HEK293T (cell line): ENCODE results near the gene DNASE1L1.
"Not testable (repeated sequence)": the region's sequence is repeated elsewhere in the genome, so short reads cannot be mapped to it uniquely, and the experiment has no call there.

Experiments used
- CTCF ChIA-PET: fragments of 350-600 bp; formaldehyde crosslinking; extraction: SDS; loops from one replicate; lab custom pipeline; 2021; ENCODE audit warnings: antibody characterized with exemption, inconsistent platforms; lab: Yijun Ruan, JAX
- POLR2A ChIA-PET: fragments of 350-600 bp; formaldehyde crosslinking; extraction: SDS; loops from one replicate; lab custom pipeline; 2020; ENCODE audit warnings: antibody characterized with exemption, inconsistent platforms; lab: Yijun Ruan, JAX
- DNase-seq: peaks from one replicate; pipeline ENCODE4 v3.0.0; 2012; ENCODE audit warnings: mixed read lengths; ENCODE audit errors: extremely low spot score
- ARNT ChIP-seq: fragments of 450-650 bp; IDR thresholded peaks from 2 replicates; pipeline ENCODE4 v1.6.1; 2017; ENCODE audit warnings: mild to moderate bottlenecking
- BHLHE40 ChIP-seq: fragments of 450-650 bp; IDR thresholded peaks from 2 replicates; pipeline ENCODE4 v1.6.1; 2016; ENCODE audit warnings: mild to moderate bottlenecking, moderate library complexity, borderline replicate concordance
- CTBP1 ChIP-seq: fragments of 450-650 bp; IDR thresholded peaks from 2 replicates; pipeline ENCODE4 v1.6.1; 2016; ENCODE audit warnings: borderline replicate concordance
- ELF4 ChIP-seq: fragments of 450-650 bp; IDR thresholded peaks from 2 replicates; pipeline ENCODE4 v1.6.1; 2017; ENCODE audit warnings: antibody characterized with exemption
- FOXA1 ChIP-seq: fragments of 450-650 bp; IDR thresholded peaks from 2 replicates; pipeline ENCODE4 v1.6.1; 2016; ENCODE audit warnings: mild to moderate bottlenecking
- FOXK2 ChIP-seq: fragments of 450-650 bp; IDR thresholded peaks from 2 replicates; pipeline ENCODE4 v1.6.1; 2016; ENCODE audit warnings: mild to moderate bottlenecking
- FOXM1 ChIP-seq: fragments of 450-650 bp; IDR thresholded peaks from 2 replicates; pipeline ENCODE4 v1.6.1; 2017; ENCODE audit warnings: mild to moderate bottlenecking, borderline replicate concordance
- HDGF ChIP-seq: fragments of 450-650 bp; IDR thresholded peaks from 2 replicates; pipeline ENCODE4 v1.6.1; 2017; ENCODE audit warnings: antibody characterized with exemption, borderline replicate concordance
- L3MBTL2 ChIP-seq: fragments of 450-650 bp; conservative IDR thresholded peaks from 2 replicates; pipeline ENCODE4 v1.6.1; 2016; ENCODE audit warnings: mild to moderate bottlenecking
- LEF1 ChIP-seq: fragments of 450-650 bp; IDR thresholded peaks from 2 replicates; pipeline ENCODE4 v1.6.1; 2017; ENCODE audit warnings: mild to moderate bottlenecking, borderline replicate concordance
- NFRKB ChIP-seq: fragments of 450-650 bp; IDR thresholded peaks from 2 replicates; pipeline ENCODE4 v1.6.1; 2016; ENCODE audit warnings: mild to moderate bottlenecking, moderate library complexity
- PKNOX1 ChIP-seq: fragments of 450-650 bp; IDR thresholded peaks from 2 replicates; pipeline ENCODE4 v1.6.1; 2016
- SP1 ChIP-seq: fragments of 450-650 bp; IDR thresholded peaks from 2 replicates; pipeline ENCODE4 v1.6.1; 2017
- SUZ12 ChIP-seq: fragments of 450-650 bp; IDR thresholded peaks from 2 replicates; pipeline ENCODE4 v1.6.1; 2016; ENCODE audit warnings: mild to moderate bottlenecking
- TARDBP ChIP-seq: fragments of 450-650 bp; IDR thresholded peaks from 2 replicates; pipeline ENCODE4 v1.6.1; 2016
- ZNF384 ChIP-seq: fragments of 450-650 bp; IDR thresholded peaks from 2 replicates; pipeline ENCODE4 v1.6.1; 2016

Gene DNASE1L1

DNA sequence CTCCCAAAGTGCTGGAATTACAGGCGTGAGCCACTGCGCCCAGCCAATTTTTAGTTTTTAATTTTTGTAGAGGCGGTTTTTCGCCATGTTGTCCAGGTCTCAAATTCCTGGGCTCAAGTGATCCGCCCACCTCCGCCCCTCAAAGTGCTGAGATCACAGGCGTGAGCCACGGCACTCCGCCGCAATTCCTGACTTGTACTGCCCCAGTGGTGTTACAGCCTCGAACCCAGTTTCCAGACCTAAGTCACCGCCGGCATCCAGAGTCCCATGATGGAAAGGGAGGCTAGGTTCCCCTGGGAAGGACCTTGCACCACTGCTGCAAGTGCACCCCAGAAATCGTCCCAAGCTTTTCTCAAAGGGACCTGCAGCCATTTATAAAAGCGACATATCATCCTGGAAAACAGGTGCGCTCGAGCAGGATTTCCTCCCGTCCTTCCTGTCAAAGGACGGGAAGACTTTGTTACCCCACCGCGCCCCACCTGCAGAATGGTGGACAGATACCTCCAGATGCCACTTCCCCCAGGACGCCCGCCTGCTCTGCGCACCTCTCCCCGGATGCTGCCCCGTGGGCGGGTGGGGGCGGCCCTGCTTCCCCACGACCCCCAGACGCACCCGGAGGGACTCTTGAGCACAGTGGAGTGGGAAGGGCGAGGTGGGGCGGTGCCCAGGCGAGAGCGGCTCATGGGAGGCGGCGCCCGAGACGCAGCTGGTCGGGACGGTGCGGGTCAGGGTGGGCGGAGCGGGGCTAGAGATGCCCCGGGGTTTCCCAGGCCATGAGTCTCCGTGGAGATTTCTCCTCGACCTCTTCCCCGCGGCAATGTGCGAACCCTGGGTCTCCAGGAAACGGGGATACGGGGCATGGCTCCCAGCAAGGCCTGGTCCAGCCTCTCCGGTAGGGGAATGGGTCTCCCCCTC, 11.8 kb downstream of the DNASE1L1 start:
- no peak for TF ChIP-seq NFRKB
- no peak for TF ChIP-seq ARNT
- TF ChIP-seq SP1 = no peak
- TF ChIP-seq LEF1 = no peak
- no peak for TF ChIP-seq L3MBTL2
- ChIA-PET CTCF (interaction anchor here (0.6 to 2.3 kb wide), 2 partner anchors 24 to 130 kb away, joined by 3 to 8 read pairs; no protein-coding TSS in a partner anchor), POLR2A (interaction anchor here (0.6 to 4.8 kb wide), 27 partner anchors 12 to 367 kb away, joined by 3 to 40 read pairs (median 4); partner anchors contain the start of genes ATP6AP1, DNASE1L1, EMD and FLNA)
- DNase-seq = peak; percentile 65

- POLR2A ChIA-PET, DNase-seq, CTCF ChIA-PET: not testable (repeated sequence)
Observed at GRCh38 chrX:154396363-154396762, 12.7 kb downstream of the DNASE1L1 start.

- DNase-seq, CTCF ChIA-PET, POLR2A ChIA-PET: not testable (repeated sequence)
Observed at GRCh38 chrX:154389812-154390747, 19.0 kb downstream of the DNASE1L1 start.

- CTCF ChIA-PET, POLR2A ChIA-PET, DNase-seq: not testable (repeated sequence)
Observed at GRCh38 chrX:154388649-154389048, 20.4 kb downstream of the DNASE1L1 start.

GRCh38 chrX:154388094-154388493, 21.0 kb downstream of the DNASE1L1 start:
- POLR2A ChIA-PET, DNase-seq, CTCF ChIA-PET: not testable (repeated sequence)

DNA sequence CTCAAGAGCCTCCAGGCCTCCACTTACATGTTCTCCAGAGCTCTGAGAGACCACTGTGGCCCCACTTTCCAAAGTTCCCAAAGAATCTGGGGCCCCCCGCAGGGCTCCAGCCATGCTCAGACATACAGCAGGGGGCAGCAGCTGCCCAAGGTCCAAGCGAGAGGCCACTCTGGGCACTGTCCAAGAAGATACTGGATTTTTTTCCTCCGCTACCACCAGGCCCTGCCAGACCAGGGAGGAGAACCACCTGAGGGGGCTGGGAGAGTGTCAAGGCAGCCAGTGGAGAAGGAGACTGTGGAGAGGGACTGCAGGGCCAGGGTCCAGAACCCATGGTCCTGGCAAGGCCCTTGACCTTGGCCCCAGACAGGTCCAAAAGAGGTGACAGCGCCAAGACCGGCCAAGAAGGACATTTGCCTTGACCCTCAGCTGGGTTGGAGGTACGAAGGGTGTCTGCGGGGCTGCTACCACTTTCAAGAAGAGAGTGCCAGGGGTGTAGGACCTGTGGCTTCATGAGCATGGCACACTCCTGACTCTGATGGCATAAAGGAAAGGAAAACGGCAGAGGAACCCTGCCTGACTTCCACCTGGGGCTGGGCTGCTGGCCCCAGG, 24.7 kb downstream of the DNASE1L1 start:
- POLR2A ChIA-PET = interaction anchor here (0.7 to 1.3 kb wide), 3 partner anchors 11 to 59 kb away, joined by 3 to 10 read pairs (median 3); partner anchors contain the start of gene FLNA
- no peak for DNase-seq
- TF ChIP-seq L3MBTL2 (no peak), LEF1 (no peak)
- CTCF ChIA-PET = interaction anchor here (0.8 to 1.8 kb wide), 2 partner anchors 11 to 14 kb away, joined by 3 to 20 read pairs; partner anchors contain the start of gene FLNA

DNA sequence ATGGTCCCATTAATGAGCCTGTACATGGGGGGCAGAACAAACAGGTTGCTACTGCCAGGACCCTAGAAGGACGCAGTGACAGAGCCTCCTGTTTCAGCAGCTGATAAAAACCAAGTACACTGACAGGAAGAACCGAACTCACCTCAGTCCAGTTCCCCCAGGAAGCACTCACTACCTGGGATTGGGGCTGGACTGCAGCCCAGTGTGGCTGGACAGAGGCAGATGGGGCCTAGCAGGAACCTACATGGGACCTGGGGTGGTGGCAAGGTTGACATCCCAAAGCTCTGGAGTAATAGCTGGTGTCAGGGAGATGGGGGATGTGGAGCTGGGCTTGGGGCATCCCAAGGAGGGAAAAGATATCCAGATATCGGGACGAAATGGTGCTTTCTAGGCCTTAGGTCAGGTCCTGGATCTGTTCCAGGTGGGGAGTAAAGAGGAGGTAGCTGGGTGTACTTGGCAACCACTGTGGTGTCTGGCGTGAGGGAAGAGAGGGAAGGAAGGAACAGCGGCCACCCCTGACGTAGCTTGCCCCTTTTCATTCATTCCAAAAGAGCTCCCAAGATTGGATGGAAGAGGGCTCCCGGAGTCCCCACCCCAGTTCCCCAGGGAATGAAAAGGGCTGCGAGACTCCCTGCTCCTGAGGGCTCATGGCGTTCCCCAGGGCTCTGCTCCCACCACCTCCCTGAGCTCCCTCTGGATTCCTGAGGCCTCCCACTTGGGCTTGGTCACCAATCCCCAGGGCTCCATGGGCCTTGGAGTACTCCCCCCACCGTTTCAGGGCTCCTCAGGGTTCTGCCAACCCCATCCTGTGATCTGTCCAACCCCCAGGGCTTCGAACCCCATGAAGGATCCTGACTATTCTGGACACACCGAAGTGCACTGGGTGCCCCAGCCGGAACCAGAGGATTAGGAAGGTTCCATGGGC, 25.4 kb downstream of the DNASE1L1 start:
- no peak for DNase-seq
- ChIA-PET POLR2A (interaction anchor here (0.7 to 1.4 kb wide), 5 partner anchors 8 to 58 kb away, joined by 3 to 10 read pairs (median 3); partner anchors contain the start of genes DNASE1L1 and FLNA), CTCF (interaction anchor here (0.6 to 1.8 kb wide), 3 partner anchors 10 to 143 kb away, joined by 3 to 20 read pairs (median 3); partner anchors contain the start of gene FLNA)
- no peak for TF ChIP-seq NFRKB
- TF ChIP-seq CTBP1 = no peak
- TF ChIP-seq ARNT = no peak
- TF ChIP-seq L3MBTL2 = no peak
- no peak for TF ChIP-seq ELF4
- TF ChIP-seq SP1 = no peak
- TF ChIP-seq LEF1 = no peak
- no peak for TF ChIP-seq FOXA1
- TF ChIP-seq HDGF = no peak
- no peak for TF ChIP-seq FOXK2
- TF ChIP-seq ZNF384 = no peak
- no peak for TF ChIP-seq PKNOX1
- TF ChIP-seq BHLHE40 = no peak
- TF ChIP-seq TARDBP = no peak
- no peak for TF ChIP-seq SUZ12
- TF ChIP-seq FOXM1 = no peak
